Thyroid gland (tissue), 4 donors: ENCODE results near the gene WNT8B. TPM values are rescaled to one million over a fixed set of nuclear protein-coding genes. Genes with fewer than 3 reads are reported as not detected.

ENCODE experiments used
- DNase-seq, 2 donors: peaks; one replicate each; pipeline ENCODE4 v3.0.0-alpha.2; 2019
- H3K27ac ChIP-seq, 3 donors: fragments of 200-600 bp; sonication (generic); 1 replicate in 2 of 3; 2 replicates in 1 of 3; pipeline ENCODE4 v1.5.1; 2016 to 2019; ENCODE audit warnings: mild to moderate bottlenecking in 1 of 3, moderate library complexity in 1 of 3
- H3K27me3 ChIP-seq: fragments of 200-600 bp; sonication (generic); one replicate; pipeline ENCODE4 v1.5.1; 2019
- H3K36me3 ChIP-seq, 2 donors: fragments of 200-600 bp; sonication (generic); one replicate each; pipeline ENCODE4 v1.5.1; 2016 to 2019
- H3K4me1 ChIP-seq, 2 donors: fragments of 200-600 bp; sonication (generic); one replicate each; pipeline ENCODE4 v1.5.1; 2017 to 2019
- H3K4me3 ChIP-seq, 3 donors: fragments of 200-600 bp; sonication (generic); replicated peaks in 1 of 3; 1 replicate in 2 of 3; 2 replicates in 1 of 3; pipeline ENCODE4 v1.5.1; 2016; ENCODE audit warnings: mild to moderate bottlenecking in 1 of 3
- H3K9me3 ChIP-seq: fragments of 200-600 bp; sonication (generic); one replicate; pipeline ENCODE4 v1.5.1; 2017
- POLR2A ChIP-seq, 2 donors: fragments of 450-650 bp; IDR thresholded peaks; one replicate each; pipeline ENCODE4 v1.6.1; 2017; ENCODE audit warnings: antibody characterized with exemption in 2 of 2, mild to moderate bottlenecking in 2 of 2, moderate library complexity in 1 of 2
- WGBS, 2 donors: methylation state at CpG; one replicate each; pipeline ENCODE4 v1.1.5; 2017; 5-methylcytosine and 5-hydroxymethylcytosine counted together
- intact Hi-C: fragments of 100-400 bp; cut with DNase I; formaldehyde crosslinking; loops from one replicate; pipeline ENCODE4 v1.15.1; 2023
- total RNA-seq, 4 donors: library from RNA; depleted of rRNA; stranded (reverse); fragments of >200 nt; gene quantifications; one replicate each; pipeline ENCODE4 v1.2.3, GENCODE V29; 2016
- TF ChIP-seq, protein P1 (sequence below), 6 experiments: fragments of 200-600 bp in 3 of 6; fragments of 450-650 bp in 3 of 6; sonication (generic) in 3 of 6; IDR thresholded peaks; one replicate each; pipeline ENCODE4 v1.5.1; 2016 to 2019; ENCODE audit warnings: antibody characterized with exemption in 6 of 6, mild to moderate bottlenecking in 2 of 6, inconsistent platforms in 1 of 6, moderate library complexity in 1 of 6

Gene WNT8B
- total RNA-seq, 4 donors from 2014 or later, result not detected

DNA sequence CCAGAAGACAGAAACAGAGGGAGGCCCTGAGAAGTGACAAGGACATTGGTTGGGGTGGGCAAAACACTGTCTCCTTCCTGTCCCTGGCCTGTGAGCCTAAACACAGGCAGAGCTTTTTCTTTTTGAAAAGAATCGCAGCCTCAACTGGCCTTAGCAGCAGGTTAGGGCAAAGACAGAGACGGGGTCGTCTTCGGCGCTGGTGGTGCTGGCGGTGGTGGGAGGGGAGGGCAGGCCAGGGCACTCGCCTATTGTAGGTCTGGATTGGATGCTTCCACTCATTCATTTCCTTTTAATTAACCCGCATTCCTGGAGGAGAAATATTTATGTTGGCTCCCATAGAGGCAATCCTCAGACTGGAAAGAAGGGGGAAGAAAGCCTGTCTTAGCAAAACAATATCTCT is 22.6 kb downstream of the WNT8B start:
- Histone ChIP-seq H3K27ac (no peak overlapping the region), H3K27me3 (no peaks in the 10 kb centered on the region), H3K4me3 (no peak overlapping the region), H3K9me3 (no peaks in the 10 kb centered on the region), H3K4me1 (peaks cover 12 to 15% of the 10 kb centered on the region in 2 donors), H3K36me3 (peaks cover 3 to 12% of the 10 kb centered on the region in 2 donors)
- WGBS, 2 donors, result 75 to 81% methylated on average over 8 of the region's 8 CpGs
- DNase-seq, result no peak
- TF ChIP-seq POLR2A (IDR thresholded peaks at IDR 0.05), result no peak
- TF ChIP-seq, protein P1, sequence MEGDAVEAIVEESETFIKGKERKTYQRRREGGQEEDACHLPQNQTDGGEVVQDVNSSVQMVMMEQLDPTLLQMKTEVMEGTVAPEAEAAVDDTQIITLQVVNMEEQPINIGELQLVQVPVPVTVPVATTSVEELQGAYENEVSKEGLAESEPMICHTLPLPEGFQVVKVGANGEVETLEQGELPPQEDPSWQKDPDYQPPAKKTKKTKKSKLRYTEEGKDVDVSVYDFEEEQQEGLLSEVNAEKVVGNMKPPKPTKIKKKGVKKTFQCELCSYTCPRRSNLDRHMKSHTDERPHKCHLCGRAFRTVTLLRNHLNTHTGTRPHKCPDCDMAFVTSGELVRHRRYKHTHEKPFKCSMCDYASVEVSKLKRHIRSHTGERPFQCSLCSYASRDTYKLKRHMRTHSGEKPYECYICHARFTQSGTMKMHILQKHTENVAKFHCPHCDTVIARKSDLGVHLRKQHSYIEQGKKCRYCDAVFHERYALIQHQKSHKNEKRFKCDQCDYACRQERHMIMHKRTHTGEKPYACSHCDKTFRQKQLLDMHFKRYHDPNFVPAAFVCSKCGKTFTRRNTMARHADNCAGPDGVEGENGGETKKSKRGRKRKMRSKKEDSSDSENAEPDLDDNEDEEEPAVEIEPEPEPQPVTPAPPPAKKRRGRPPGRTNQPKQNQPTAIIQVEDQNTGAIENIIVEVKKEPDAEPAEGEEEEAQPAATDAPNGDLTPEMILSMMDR (IDR thresholded peaks at IDR 0.05), result no peak
- intact Hi-C loops, result no loop called here

GRCh38 chr10:100485801-100486495 is 23.1 kb downstream of the WNT8B start:
- intact Hi-C loops, result no loop called here
- Histone ChIP-seq H3K4me1 (peaks cover 12 to 15% of the 10 kb centered on the region in 2 donors), H3K27ac (no peak overlapping the region), H3K27me3 (no peaks in the 10 kb centered on the region), H3K4me3 (no peak overlapping the region), H3K9me3 (no peaks in the 10 kb centered on the region), H3K36me3 (peaks cover 3 to 12% of the 10 kb centered on the region in 2 donors)
- WGBS, 2 donors, result 85 to 91% methylated on average over 10 of the region's 10 CpGs
- TF ChIP-seq, protein P1 (IDR thresholded peaks at IDR 0.05), result no peak
- TF ChIP-seq POLR2A (IDR thresholded peaks at IDR 0.05), result no peak
- DNase-seq, result no peak

GRCh38 chr10:100487529-100487928 is 24.7 kb downstream of the WNT8B start:
- Histone ChIP-seq H3K4me3 (no peak overlapping the region), H3K27me3 (no peaks in the 10 kb centered on the region), H3K36me3 (peaks cover 3 to 12% of the 10 kb centered on the region in 2 donors), H3K9me3 (no peaks in the 10 kb centered on the region), H3K4me1 (peaks cover 3 to 6% of the 10 kb centered on the region in 2 donors), H3K27ac (no peak overlapping the region)
- 93 to 96% methylated on average over 4 to 6 of the region's 6 CpGs for WGBS, 2 donors
- intact Hi-C loops, result no loop called here
- no peak for DNase-seq
- TF ChIP-seq POLR2A (IDR thresholded peaks at IDR 0.05), result no peak
- TF ChIP-seq, protein P1 (IDR thresholded peaks at IDR 0.05), result no peak

- Histone ChIP-seq H3K4me3 (no peak overlapping the region), H3K36me3 (peaks cover 3 to 12% of the 10 kb centered on the region in 2 donors), H3K4me1 (no peaks in the 10 kb centered on the region), H3K9me3 (no peaks in the 10 kb centered on the region), H3K27ac (no peak overlapping the region), H3K27me3 (no peaks in the 10 kb centered on the region)
- intact Hi-C loops, result no loop called here
- no peak for DNase-seq
- 77 to 89% methylated on average over 5 of the region's 5 CpGs for WGBS, 2 donors
- TF ChIP-seq, protein P1 (IDR thresholded peaks at IDR 0.05), result no peak
- no peak for TF ChIP-seq POLR2A (IDR thresholded peaks at IDR 0.05)
These were observed 26.6 kb downstream of the WNT8B start for GRCh38 chr10:100489396-100489795.

- intact Hi-C loops, result no loop called here
- no peaks in the 10 kb centered on the region for H3K27me3 ChIP-seq
- no peak for DNase-seq
- H3K4me1 ChIP-seq, result no peaks in the 10 kb centered on the region
- 92% methylated on average over 2 of the region's 2 CpGs for WGBS, 2 donors
- no peaks in the 10 kb centered on the region for H3K9me3 ChIP-seq
- H3K4me3 ChIP-seq, result no peak overlapping the region
- TF ChIP-seq, protein P1 (IDR thresholded peaks at IDR 0.05), result no peak
- TF ChIP-seq POLR2A (IDR thresholded peaks at IDR 0.05), result no peak
- H3K27ac ChIP-seq, result no peak overlapping the region
- peaks cover 3 to 12% of the 10 kb centered on the region in 2 donors for H3K36me3 ChIP-seq
These were observed 27.7 kb downstream of the WNT8B start for GRCh38 chr10:100490531-100490930.
